ENCODE data around the gene CCN2.
A peak's percentile ranks its signal among the peaks of the same experiment; 100 is the strongest.

Gene CCN2

DNA sequence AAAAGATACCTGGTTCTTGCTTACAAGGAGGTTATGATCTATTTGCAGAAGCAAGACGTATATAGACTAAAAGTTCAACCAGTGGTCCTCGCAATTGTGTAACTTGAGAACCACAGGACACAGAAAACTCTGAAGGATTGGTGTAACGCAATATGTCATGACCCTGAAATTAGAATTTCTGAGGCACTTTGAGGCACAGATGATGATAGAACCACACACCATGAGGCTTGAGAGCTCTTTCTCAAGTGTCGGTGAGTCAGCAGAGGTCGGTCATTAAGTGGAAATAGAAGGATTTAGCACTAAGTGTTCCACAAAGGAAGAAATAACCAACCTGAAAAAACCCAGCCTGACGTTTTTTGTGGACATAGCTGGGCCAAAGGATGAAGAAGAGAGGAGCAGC lies 15.3 kb upstream of the CCN2 start:
- DNase-seq (ENCODE audit: low spot score): no peak

DNA sequence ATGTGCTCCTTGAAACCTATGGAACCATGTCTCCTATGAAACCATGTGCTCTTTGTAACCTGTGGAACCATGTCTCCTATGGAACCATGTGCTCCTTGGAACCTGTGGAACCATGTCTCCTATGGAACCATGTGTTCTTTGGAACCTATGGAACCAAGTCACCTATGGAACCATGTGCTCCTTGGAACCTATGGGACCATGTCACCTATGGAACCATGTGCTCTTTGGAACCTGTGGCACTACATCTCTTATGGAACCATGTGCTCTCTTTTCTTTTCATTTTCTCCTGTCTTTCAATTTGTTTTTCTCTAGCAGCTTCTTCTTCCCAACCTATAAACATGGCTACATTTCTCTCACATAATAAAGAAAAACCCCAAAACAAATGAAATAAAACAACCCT lies 11.9 kb upstream of the CCN2 start:
- DNase-seq (ENCODE audit: low spot score): no peak

DNA sequence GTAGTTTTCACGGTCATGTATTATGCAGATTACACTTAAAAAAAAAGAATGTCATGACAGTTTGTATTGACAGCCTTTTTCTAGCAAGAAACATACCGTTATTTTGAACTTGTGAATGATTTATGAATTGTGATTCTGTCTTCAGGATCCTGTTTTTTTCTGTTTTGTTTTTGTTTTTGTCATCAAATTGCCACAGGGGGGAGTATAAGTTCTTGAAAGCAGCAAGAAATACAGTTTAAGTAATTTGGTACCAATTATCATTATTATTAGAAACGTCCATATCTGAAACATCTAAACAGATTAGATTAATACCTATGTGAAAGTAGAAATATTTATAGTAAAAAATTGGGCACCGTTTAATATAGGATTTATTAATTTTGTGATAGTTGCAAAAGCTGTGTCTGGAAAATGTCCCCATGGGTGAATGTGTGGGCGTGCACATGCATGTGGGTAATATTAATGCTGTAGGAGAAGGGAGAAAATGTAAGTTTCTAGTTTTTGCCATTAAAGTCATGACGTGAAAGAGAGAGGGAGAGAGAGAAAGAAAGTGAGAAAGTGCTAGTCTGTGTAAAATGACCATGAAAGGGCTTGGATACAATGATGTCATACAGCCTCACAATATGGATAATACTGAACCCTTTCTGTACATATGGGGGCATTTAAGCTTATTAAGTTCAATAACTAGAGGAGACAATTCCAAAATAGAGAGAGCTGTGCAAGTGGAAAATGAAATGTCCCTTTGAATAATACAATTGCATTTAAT lies 9.4 kb upstream of the CCN2 start:
- no peak for DNase-seq (ENCODE audit: low spot score)

DNA sequence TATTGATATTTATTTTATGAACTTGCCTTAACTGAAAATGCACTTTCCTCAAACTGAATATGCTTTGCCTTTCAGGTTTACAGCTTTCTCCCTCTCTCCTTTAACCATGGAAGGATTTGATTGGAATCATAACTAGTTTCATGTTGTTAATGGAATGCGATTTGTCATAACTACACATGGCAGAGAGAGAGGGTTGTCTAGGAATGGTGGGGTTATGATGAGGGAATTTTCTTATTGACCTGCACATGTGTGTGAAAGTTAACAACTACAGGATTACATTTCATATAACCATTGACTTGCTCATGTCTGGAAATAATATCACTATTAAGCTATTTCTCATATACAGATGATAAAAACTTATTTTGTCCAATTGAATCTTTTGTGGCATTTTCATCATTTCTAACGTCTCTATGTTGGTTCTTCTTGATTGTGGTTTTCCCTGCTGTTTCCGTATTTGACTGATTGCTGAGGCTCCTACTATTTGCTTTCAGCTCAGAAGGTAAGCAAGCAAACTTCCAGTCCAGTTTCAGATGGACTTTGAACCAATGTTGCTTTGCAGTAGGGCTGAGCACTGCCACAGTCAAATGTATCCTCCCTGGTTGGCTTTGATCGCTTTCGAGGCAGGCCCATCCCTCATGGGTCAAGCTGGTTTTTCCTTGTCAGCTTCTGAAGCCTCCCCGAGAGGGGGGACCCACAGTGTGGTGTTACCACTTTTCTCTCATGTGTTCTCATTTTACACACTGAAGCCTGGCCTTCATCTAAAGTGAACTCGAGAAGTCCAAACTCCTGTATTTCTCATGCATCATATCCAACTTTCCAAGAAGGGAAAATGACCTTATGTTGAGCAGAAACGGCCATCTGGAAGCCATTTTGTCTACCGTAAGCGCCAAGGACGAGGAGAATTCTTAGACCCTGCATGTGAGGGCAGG lies 7.6 kb upstream of the CCN2 start:
- DNase-seq (ENCODE audit: low spot score): no peak

DNA sequence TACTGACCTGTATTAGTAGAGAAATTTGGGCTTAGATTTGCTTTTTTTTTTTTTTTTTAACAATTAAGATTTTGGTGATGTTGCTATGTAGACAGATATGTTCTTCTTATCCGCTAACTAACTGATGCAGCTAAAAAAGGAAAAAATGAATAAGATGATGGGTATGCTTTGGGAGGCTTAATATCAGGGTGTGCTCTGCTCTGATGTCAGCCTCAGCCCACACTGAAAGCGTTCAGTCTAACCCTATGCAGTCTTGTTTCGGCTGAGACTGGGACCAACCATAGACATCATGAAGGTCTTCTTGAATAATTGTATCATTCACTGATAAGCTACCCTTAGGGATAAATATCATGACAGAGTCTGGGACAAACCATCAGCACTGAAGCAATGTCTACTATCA lies 6.9 kb upstream of the CCN2 start:
- no peak for DNase-seq (ENCODE audit: low spot score)

DNA sequence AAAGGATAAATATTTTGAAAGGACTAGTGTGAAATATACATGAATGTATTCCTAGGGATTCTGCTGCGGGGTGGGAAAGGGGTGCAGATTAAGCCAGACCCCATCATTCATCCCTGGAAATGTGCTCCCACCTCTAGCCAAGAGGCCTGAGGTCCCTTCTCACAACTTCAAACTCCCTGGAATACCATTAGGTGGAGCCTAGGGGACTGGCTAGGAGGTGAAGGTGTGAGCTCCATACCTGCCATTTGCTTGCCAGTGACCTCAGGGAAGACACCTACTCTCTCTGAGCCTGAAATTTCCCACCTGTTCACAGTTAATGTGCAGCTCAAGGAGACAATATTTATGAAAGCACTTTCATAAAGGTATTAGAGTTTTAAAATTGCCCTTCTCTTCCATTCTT lies 4.7 kb upstream of the CCN2 start:
- DNase-seq (ENCODE audit: low spot score): no peak

DNA sequence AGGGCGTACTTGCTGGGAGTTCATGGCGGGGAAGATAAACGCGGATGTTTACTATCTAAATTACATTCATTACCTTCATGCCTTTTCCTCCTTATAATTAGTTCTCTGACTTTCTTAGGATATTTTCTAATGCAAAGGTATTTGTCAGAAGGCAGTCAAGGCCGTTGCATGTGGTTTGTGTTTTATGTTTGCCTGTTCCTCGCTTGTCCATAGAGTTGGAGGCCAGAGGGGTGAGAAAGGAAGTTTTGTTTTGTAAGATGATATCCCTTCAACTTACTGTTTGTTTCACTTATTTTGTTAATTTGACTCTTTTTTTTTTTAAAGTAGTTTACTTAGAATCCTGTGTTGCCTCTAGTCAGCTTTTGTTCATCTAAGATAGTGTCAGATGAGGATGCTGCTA lies 4.0 kb upstream of the CCN2 start:
- no peak for DNase-seq (ENCODE audit: low spot score)

DNA sequence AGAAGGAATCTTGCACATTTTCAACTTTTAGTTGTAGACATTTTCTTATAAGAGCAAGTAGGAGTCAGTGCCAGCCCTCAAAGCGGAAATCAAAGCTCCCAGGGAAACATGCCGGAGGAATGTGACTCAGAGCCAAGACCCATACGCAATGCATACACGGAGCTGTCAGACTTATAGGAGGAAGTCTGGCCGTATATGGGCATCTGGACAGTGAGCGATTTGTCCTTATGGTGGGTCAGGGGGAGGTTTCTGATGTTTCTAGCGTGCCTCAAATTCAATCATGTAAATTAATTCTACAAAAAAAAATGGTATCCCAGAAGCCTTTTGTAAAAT lies 3.6 kb upstream of the CCN2 start:
- no peak for DNase-seq (ENCODE audit: low spot score)

DNA sequence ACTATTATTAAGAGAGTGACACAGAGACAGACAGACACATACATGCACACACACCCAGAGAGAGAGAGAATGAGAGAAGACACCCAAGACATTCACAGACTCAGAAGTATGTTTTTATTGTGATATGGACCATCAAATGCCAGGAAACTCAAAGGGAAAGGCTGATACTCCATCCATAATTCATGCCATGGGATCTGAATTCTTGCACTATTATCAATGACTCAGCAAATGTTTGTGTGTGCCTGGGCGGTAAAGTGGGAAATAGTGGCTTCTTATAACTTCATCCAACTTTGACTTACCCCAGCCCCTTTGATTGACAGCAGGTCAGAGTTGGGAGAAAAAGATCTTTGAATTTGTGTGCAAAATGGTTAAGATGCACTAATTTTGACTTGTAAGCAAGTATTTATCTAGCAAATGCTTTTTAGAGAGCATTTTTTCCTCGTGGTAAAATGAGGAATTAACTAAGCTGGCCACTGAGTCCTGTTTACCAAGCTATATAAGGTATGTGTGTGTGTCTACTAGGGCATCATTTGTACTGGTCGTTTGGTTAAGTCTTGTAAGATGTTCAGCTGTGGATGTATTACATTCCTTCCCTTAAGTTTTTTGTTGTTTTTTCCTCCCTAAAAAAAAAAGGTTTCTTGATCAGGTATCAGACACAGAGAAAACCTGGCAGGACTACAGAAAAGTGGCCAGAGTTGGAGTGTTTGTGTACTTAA lies 3.0 kb upstream of the CCN2 start:
- no peak for DNase-seq (ENCODE audit: low spot score)

DNA sequence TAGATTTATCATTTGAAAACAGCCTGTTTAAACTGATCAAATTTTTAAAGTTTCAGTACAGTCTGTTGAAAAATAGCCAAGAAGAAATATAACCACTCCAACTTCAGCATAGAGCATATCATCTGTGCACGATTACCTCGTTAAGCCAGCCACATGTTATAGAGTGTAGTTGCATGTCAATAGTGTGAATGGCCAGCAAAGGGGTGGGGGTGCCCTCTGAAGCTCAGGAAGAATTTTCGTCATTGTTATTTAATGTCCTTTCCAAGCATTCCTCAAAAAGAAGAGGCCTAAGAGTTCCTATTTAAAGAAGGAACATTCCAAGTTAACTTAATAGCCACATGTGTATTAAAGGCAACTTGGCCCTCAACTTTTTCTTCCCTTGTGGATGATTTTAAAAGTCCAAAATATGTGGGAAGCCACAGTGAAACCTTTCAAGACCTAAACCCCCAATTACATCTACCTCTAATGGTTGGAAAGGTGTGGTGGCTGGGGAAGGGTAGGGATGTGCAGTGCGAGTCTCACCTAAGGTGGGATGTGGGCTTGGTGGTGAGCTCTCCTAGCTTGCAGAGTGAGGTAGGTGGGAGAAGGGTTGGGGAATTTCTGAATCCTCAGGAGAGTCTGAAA lies 1.8 kb upstream of the CCN2 start:
- DNase-seq (ENCODE audit: low spot score): no peak

DNA sequence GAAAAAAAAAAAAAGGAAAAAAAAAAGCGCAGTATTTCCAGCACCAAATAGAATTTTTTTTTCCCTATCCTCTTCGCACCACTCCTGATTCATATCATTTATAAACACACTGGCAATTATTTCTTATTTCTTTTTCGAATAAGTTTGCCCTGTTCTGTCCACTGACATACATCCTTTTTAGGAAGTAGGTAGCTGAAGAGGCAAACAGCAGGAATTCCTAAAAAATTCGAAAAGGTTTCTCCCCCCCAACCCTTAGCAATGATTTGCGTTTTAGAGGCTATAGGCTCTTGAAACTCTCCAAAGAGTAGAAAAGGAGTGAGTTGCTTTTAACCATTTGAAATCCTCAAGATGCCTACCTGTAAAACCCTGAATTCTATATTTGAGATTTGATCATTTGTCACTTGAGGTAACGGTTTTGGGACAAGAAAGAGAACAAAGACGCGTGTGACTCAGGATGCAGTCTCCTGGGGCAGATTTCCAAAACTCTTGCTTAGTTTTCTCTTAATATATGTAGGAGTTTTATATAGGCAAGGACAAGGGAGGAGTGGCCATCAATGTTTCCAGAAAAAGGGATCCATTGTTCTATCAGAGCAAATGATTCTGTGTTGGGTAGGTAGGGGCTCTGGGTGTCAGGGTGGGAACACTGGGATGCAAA lies 531 bp upstream of the CCN2 start:
- DNase-seq (ENCODE audit: low spot score): no peak

DNA sequence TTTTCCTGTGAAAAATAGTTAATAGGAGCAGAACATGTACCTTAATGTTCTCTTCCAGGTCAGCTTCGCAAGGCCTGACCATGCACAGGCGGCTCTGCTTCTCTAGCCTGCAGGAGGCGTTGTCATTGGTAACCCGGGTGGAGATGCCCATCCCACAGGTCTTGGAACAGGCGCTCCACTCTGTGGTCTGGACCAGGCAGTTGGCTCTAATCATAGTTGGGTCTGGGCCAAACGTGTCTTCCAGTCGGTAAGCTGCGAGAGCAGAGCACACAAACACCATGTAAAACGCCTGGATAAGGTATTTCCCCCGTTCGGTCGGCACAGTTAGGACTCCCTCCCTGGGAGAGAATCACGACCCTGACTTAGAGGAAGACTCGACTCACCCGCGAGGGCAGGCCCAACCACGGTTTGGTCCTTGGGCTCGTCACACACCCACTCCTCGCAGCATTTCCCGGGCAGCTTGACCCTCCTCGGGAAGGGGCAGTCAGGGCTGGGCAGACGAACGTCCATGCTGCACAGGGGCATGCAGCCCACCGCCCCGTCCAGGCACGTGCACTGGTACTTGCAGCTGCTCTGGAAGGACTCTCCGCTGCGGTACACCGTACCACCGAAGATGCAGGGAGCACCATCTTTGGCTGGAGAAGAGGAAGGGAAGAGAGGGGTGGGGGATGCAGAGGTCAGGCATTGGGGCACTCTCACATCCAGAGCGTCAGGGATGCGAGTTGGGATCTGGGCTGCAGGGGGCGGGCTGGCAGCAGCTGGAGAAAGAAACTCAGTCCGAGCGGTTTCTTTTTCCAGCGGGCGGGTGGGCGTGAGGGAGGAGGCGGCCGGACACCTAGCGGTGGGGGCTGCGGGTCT lies 1.0 kb downstream of the CCN2 start:
- DNase-seq (ENCODE audit: low spot score): peak; percentile 74

DNA sequence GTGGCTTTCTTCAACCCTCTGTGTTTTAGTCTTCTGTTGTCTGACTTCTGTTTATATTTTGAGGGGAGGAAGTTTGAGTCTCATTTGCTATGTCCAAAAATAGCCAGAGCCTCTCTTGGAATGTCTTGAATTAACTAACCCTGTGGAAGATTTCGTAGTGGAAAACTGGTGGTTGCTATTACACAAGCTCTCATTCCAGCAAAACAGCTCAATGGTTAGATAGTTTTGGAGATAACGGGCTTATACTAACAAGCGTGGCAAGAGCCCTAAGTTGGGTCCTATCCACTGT lies 1.6 kb downstream of the CCN2 start:
- DNase-seq (ENCODE audit: low spot score): no peak

DNA sequence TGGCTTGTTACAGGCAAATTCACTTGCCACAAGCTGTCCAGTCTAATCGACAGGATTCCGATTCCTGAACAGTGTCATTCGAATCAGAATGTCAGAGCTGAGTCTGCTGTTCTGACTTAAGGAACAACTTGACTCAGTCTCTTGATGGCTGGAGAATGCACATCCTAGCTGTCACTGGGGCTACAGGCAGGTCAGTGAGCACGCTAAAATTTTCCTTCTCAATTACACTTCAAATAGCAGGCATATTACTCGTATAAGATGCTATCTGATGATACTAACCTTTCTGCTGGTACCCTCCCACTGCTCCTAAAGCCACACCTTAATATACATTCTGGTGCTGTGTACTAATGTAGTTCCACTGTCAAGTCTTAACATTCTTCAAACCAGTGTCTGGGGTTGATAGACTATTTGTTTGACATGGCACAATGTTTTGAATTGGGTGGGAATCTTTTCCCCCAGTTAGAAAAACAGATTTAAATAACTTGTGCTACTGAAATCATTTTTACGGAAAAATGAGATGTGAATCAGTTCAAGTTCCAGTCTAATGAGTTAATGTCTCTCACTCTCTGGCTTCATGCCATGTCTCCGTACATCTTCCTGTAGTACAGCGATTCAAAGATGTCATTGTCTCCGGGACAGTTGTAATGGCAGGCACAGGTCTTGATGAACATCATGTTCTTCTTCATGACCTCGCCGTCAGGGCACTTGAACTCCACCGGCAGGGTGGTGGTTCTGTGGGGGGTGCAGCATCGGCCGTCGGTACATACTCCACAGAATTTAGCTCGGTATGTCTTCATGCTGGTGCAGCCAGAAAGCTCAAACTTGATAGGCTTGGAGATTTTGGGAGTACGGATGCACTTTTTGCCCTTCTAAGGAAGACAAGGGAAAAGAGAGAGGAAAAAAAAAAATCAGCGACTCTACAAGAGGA lies 2.2 kb downstream of the CCN2 start:
- DNase-seq (ENCODE audit: low spot score): no peak

DNA sequence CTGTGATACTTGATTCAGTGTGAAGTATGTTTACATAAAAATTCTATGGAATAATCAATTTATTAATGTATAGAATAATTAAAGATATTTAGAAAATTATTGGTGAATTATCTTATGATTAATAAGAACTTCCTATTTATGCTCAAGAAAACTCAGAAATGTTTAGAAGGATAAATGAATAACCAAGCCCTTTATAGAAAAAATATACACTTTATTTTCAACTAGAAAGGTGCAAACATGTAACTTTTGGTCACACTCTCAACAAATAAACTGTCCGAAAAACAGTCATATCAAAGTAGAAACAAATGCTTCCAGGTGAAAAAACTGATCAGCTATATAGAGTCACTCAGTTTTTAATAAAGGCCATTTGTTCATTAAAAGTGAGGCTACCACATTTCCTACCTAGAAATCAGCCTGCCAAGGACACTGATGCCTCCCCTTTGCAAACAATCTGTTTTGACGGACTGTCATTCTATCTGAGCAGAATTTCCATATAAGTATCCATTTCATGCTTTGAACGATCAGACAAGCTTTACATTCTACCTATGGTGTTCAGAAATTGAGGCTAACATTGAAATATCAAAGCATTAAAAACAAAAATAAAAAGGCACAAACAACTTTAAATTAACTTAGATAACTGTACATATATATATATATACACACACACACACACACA lies 3.0 kb downstream of the CCN2 start:
- no peak for DNase-seq (ENCODE audit: low spot score)

DNA sequence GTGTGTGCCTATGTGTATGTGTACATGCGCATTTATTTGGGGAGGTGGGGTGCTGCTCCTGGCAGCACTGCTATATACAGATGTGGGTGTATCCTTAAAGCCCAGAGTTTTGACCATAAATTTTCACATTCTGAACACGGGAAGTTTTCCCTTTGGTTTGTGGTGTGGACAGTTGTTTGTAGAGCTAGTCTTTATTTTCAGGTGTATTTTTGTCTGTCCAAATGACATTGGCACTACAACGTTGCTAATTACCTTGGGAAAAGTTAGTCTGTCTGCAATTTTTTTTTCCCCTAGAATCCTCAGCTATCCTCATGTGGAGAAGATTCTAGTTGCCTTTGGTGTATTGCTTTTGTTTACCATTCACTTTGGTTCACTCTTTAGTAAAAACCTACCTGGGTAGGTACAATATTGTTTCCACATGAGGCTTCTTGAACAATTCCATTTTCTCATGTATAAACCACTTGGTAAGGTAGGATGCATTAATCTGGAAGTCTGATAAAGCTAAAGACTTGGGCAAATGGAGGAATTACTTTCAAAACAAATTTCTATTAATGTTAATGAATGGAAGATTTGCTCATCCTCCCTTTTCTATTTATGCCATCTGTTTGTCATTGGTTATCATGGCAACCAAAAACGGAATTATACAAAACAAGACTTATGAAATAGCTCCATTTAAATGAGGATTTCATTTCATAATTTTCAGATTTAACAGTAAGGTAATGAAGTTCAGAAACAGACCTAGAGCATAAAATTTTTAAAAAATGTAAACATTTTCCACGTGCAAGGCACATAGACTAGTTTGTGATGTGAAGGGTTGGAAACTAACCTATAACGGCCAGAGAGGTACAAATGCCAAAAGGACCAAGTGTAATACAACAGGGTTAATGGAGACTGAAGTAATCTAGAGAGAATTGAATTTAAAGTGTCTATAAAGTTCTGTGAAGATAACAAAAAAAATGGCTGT lies 3.9 kb downstream of the CCN2 start:
- DNase-seq (ENCODE audit: low spot score): no peak

DNA sequence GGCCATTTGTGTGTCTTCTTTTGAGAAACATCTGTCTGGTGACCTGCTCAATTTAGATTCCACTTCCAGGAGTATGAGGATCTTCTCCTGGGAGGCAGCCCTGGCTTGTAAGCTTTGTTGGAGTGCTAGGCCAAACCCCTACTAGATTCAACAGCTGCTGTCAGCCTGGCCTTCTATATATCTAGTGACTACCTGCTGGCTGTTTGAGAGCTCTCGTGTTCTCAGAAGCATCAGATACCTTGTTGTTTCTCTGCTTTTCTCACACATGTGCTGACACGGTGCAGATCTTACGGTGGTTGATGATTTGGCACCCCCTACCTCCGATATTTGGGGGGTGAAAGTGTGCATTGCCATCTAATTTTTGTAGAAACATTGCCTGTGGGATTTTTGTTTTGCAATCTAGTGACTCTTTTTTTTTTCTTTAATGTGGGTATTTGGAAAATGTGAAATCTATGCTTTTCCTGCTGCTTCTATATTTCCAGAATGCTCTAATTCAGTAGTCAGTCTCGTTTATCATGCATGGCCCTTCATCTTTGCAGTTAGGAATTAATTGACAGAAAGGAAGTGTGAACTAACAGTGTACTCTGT lies 4.7 kb downstream of the CCN2 start:
- no peak for DNase-seq (ENCODE audit: low spot score)

DNA sequence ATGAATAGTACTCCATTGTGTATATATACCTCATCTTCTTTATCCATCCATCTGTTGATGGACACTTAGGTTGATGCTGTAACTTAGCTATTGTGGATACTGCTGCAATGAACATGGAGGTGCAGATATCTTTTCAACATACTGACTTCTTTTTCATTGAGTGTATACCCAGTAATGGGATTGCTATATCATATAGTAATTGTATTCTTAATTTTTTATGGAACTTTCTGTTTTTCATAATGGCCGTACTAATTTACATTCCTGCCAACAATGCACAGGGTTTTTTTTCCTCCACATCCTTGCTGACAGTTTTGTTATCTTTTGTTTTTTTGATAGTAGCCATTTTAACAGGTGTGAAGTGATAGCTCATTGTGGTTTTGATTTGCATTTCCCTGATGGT lies 5.2 kb downstream of the CCN2 start:
- no peak for DNase-seq (ENCODE audit: low spot score)
